NCI-H345 treated with DMSO at 0.1 percent for 48 hours (cell line): Measurements from ENCODE around the gene ECEL1.

ENCODE experiments used
- DNase-seq: peaks from one replicate; lab custom pipeline; 2025; ENCODE audit not compliant: unreplicated experiment; lab: John Stamatoyannopoulos, UW

The ECEL1 gene

GRCh38 chr2:232484628-232485347 lies 2.8 kb downstream of the ECEL1 start:
- DNase-seq = no peak

- DNase-seq = no peak
Observed at GRCh38 chr2:232483923-232484627, 3.6 kb downstream of the ECEL1 start.

DNA sequence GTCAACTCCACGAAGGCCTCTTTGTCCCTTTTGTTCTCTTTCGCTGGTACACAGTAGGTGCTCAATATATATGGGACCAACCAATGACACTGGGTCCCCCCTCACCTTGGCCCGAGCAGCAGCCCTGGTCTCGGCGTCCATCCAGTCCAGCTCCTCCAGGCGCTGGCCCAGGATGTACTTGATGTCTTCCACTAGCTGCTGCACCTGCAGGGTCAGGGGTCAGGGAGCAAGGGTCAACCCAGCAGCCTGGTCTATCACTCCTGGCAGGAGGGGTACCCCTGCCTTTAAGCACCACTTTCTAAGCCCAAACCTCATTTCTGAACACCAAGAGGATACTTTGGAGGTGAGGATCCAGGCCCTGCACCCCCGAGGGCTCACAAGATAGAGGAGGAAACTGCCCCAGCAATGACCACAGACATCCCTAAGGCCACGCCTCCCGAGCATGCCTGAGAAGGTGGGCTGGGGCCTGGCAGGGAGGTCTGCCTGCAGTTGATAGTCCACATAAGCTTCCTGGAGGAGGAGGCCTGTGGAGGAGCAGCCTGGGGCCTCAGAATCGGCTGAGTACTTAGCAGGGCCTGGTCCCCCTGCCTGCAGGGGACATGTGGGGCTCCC lies 4.2 kb downstream of the ECEL1 start:
- no peak for DNase-seq

GRCh38 chr2:232482301-232483238 lies 5.1 kb downstream of the ECEL1 start:
- DNase-seq = no peak

GRCh38 chr2:232481322-232482140 lies 6.1 kb downstream of the ECEL1 start:
- no peak for DNase-seq

DNA sequence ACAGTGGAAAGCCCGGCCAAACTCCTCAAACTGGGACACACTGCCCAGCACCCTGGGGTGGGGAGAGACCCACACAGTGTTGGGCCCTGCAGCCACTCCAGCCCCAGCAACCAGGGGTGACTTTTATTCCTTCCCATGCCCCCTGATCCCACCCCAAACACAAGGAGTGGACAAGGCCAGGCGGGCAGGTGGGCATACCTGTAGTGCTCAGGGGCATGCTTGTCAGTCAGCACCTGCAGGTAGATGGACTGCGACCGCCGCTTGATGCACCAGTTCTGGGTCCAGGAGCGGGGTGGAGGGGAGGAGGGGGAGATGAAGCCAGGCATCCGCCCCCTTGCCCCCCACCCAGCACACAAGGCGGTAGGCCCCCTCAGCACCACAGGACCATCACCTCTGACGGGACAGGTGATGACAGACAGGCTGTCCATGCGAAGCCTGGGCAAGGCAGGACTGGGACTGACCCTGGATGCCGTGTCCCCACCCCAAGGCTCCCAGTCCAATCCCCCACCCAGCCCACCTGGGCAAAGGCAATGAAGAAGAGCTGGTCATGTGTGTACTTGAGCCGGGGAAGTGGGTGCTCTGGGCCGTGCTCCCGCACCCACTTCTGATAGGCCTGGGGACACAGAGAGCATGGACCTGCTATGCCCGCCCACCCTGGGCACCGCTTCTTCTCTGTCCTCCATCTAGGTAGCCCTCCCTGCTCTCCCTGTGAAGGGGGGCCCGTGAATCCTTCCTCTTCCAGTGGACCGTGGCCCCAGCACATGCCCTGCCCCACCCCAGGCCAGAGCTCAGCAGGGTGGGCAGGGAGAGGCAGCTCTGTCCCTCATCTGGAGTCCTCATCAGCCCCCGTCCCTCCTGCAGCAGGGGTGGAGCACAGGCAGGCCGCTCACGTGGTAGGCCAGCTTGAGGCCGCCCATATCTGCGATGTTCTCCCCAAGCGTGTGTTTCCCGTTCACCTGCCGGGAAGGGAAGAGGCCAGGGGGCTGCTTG lies 7.1 kb downstream of the ECEL1 start:
- DNase-seq = no peak

- DNase-seq = no peak
Observed at GRCh38 chr2:232479341-232480200, 8.1 kb downstream of the ECEL1 start.

DNA sequence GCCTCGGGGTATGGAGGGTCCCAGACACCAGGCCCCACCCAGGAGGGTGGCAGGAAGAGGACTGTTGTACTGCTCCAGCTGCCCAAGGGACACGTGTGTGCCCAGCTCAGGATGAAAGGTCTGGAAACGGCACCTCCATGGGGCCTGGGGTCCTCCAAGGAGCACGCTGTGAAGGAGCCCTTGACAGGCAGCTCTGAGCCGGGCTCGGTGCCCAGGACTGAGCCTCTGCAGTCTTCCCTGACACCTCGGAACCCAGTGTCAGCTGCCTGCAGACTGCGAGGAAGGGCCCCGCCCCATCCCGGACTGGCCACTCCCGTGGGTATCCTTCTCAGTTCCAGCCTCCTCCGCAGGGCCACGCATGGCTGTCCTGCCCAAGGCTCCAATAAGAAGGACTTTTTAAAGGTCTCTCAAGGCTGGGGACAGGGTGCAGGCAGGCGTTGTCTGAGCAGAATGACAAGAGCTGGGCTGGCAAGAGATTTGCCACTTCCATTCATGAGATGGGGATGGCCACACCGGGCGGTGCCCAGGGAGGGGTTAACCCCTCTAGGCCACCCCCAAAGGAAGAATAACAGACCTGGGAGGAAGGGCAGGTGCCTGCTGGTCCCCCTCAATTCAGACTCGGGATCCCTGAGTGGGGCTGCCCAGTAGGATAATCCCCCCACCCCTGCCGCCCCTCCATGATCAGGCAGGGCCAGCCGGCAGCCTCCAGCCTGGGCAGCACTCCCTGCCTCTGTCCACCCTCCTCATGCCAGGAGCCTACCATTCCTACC lies 8.9 kb downstream of the ECEL1 start:
- no peak for DNase-seq

DNA sequence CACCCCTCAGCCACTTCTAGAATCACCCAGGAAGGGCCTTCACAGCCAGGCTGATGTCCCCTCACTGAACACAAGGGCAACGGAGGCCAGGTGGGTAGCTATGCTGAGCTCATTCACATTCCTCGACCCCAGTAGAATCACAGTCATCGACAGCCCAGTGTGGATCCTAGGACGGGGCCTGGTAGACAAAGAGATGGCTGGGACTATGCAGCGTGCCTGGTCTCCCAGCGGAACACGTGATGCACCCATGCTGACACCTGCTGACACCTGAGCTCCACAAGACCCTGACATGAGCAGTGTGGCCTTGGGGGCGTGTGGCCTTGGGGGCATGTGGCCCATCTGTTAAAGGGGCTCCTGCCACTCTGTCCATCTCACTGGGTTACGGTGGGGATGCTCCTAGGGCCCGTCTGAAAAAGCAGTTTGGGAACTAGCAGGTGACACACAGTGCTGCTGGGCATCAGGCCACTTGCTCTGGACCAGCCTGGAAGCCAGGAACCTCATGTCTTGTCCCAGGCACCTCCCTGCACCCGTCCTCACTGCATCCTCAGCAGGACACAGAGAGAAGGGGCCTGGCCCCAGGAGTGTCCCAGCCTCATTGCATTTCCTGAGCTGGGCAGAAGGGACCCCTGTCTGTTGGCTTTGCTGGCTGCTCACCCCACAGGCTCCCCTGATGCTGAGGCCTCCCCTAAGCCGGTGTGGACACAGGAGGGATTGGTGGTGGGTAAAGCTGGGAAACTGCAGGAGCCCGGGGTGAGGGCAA lies 9.7 kb downstream of the ECEL1 start:
- DNase-seq = no peak

GRCh38 chr2:232476791-232477190 lies 10.8 kb downstream of the ECEL1 start:
- no peak for DNase-seq

DNA sequence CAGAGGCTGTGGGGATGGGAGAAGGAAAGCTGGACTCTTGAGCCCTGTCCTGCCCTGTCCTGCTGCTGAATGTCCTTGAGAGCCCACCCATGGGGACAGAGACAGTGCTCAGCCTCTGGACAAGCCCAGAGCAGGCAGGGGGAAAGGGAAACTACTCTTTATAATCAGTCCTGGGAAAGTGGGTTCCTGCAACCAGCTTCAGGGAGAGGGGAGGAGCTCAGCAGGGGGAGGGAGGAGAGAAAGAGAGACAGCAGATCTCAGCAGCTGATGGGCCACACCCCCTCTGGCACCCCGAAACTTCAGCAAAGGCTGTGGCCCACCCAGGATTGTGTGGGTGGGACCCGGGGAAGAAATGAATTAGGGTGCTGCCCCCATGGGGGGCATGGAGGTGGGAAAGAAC lies 11.6 kb downstream of the ECEL1 start:
- no peak for DNase-seq

DNA sequence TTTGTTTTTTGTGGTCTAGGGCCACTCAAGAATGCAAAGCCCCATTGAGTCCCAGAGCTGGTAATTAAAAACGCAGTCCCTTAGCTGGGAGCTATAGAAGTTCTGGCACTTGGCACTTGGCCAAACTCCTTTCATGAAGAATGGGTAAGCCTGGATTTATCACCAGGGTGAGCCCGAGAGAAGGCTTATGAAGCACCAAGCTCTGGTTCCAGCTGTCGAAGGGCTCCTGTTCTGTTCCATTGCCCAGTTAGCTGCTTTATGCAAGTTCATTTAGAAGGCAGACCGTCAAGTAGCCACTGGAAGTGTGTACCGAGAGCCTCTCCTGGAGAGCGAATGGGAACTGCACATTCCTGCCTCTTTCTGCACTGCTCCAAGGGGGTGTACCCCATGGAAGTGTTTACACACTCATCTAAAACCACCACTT lies 14.2 kb downstream of the ECEL1 start:
- peak; percentile 81 for DNase-seq

GRCh38 chr2:232466221-232466620 lies 21.4 kb downstream of the ECEL1 start:
- DNase-seq = no peak

- DNase-seq = no peak
Observed at GRCh38 chr2:232465061-232465460, 22.6 kb downstream of the ECEL1 start.

GRCh38 chr2:232464544-232464885 lies 23.1 kb downstream of the ECEL1 start:
- DNase-seq = no peak

GRCh38 chr2:232463701-232464543 lies 23.7 kb downstream of the ECEL1 start:
- DNase-seq = no peak
